K562 (cell line): ENCODE data around the gene TYSND1. TPM values are rescaled to one million over a fixed set of nuclear protein-coding genes. Genes with fewer than 3 reads are reported as not detected.

Source experiments
- AFF1 ChIP-seq, 2 experiments: fragments of 450-650 bp; IDR thresholded peaks; 2 replicates each; pipeline ENCODE4 v1.6.1; 2018; ENCODE audit warnings: mild to moderate bottlenecking in 2 of 2, low read depth in 1 of 2; ENCODE audit not compliant: partially characterized antibody in 2 of 2
- POLR2AphosphoS5 ChIP-seq: IDR thresholded peaks from 2 replicates; pipeline ENCODE4 v1.6.1; 2011; ENCODE audit warnings: mild to moderate bottlenecking, low read depth, low read length, moderate library complexity; ENCODE audit not compliant: control insufficient read depth, insufficient read depth
- USF2 ChIP-seq: sonication (generic); formaldehyde crosslinking; IDR thresholded peaks from 2 replicates; pipeline ENCODE4 v1.5.0; 2020; ENCODE audit warnings: missing genetic modification reagents
- ZNF57 ChIP-seq: fragments of 450-650 bp; formaldehyde crosslinking; IDR thresholded peaks from 2 replicates; pipeline ENCODE4 v1.4.0; 2020; ENCODE audit warnings: mild to moderate bottlenecking, moderate library complexity
- polyA plus RNA-seq, 8 experiments: library from polyadenylated mRNA; depleted of rRNA in 4 of 8; stranded (reverse) in 5 of 8; unstranded in 3 of 8; fragments of >200 nt; fragmentation: Nextera tagmentation in 2 of 8; fragmentation: Illumina TruSeq in 1 of 8; extraction: Ambion mirVana in 2 of 8; extraction: Trizol in 1 of 8; gene quantifications; 2 replicates each; pipeline versions ENCODE4 v1.2.1 to v1.2.3, GENCODE V29; 2011 to 2014; ENCODE audit warnings: inconsistent platforms in 1 of 8, missing spikeins in 1 of 8
- total RNA-seq, 7 experiments: library from RNA; depleted of rRNA in 6 of 7; stranded (reverse); fragments of >200 nt in 6 of 7; fragmentation: Illumina TruSeq in 2 of 7; extraction: Trizol in 2 of 7; gene quantifications; 2 replicates each; pipeline versions ENCODE4 v1.2.1 to v1.2.3, GENCODE V29; 2011 to 2021; ENCODE audit warnings: low replicate concordance in 1 of 7

Gene TYSND1
- total and polyA plus RNA-seq, 9 of the 15 experiments (the other 6 are each of a cell fraction or from before 2014, with no cell fraction given): 0.60 to 2.0 (median 1.3) TPM

GRCh38 chr10:70121281-70121949, 25.1 kb downstream of the TYSND1 start (continued):
- no peak for TF ChIP-seq AFF1 (IDR thresholded peaks at IDR 0.05; ENCODE audit: low read depth in 1 of 2, partially characterized antibody in 2 of 2)
- TF ChIP-seq ZNF57 (CRISPR knock-in tag): no peak
- TF ChIP-seq POLR2AphosphoS5: no peak
- TF ChIP-seq USF2 (CRISPR knock-in tag): no peak
